Stimulated activated CD8-positive, alpha-beta memory T cell treated with anti-CD3 and anti-CD28 coated beads, Interleukin-4, amount 100 ng/mL, for 48 hours (primary cell): ENCODE data around the gene FHIT.

Source experiments
- DNase-seq: peaks from one replicate; pipeline ENCODE4 v3.0.0-alpha.2; 2020

The FHIT gene

GRCh38 chr3:59798372-59799086, 1452.7 kb downstream of the FHIT start:
- DNase-seq: no peak

- DNase-seq: no peak
These were observed 1453.7 kb downstream of the FHIT start for GRCh38 chr3:59797533-59797932.

GRCh38 chr3:59796456-59796855, 1454.8 kb downstream of the FHIT start:
- DNase-seq: no peak

GRCh38 chr3:59795756-59796155, 1455.5 kb downstream of the FHIT start:
- DNase-seq: no peak

- no peak for DNase-seq
These were observed 1457.3 kb downstream of the FHIT start for GRCh38 chr3:59793976-59794375.

- no peak for DNase-seq
These were observed 1459.4 kb downstream of the FHIT start for GRCh38 chr3:59791774-59792308.

GRCh38 chr3:59790241-59790640, 1461.0 kb downstream of the FHIT start:
- DNase-seq: no peak

GRCh38 chr3:59788801-59789200, 1462.5 kb downstream of the FHIT start:
- no peak for DNase-seq

GRCh38 chr3:59788133-59788532, 1463.1 kb downstream of the FHIT start:
- DNase-seq: no peak

- DNase-seq: no peak
These were observed 1464.9 kb downstream of the FHIT start for GRCh38 chr3:59786374-59786773.

GRCh38 chr3:59784164-59784563, 1467.1 kb downstream of the FHIT start:
- DNase-seq: no peak

- DNase-seq: peak; percentile 52
These were observed 1467.7 kb downstream of the FHIT start for GRCh38 chr3:59783468-59783988.

- no peak for DNase-seq
These were observed 1468.6 kb downstream of the FHIT start for GRCh38 chr3:59782664-59783063.

GRCh38 chr3:59780209-59780608, 1471.0 kb downstream of the FHIT start:
- DNase-seq: no peak

GRCh38 chr3:59779260-59779659, 1472.0 kb downstream of the FHIT start:
- no peak for DNase-seq

GRCh38 chr3:59777667-59778077, 1473.6 kb downstream of the FHIT start:
- no peak for DNase-seq

- DNase-seq: no peak
These were observed 1474.2 kb downstream of the FHIT start for GRCh38 chr3:59777066-59777465.

GRCh38 chr3:59775761-59776325, 1475.4 kb downstream of the FHIT start:
- DNase-seq: no peak

GRCh38 chr3:59775106-59775505, 1476.1 kb downstream of the FHIT start:
- DNase-seq: no peak

GRCh38 chr3:59774634-59775033, 1476.6 kb downstream of the FHIT start:
- DNase-seq: no peak

- no peak for DNase-seq
These were observed 1477.3 kb downstream of the FHIT start for GRCh38 chr3:59774000-59774399.

- DNase-seq: peak; percentile 47
These were observed 1478.5 kb downstream of the FHIT start for GRCh38 chr3:59772416-59773408.

GRCh38 chr3:59771768-59772181, 1479.5 kb downstream of the FHIT start:
- DNase-seq: no peak
